Ishikawa (cell line): ENCODE measurements around the gene ZBTB7C.

ENCODE experiments used
- CEBPB ChIP-seq: IDR thresholded peaks from 2 replicates; pipeline ENCODE4 v1.6.1; 2012
- EGR1 ChIP-seq: IDR thresholded peaks from 2 replicates; pipeline ENCODE4 v1.6.1; 2012
- EP300 ChIP-seq: IDR thresholded peaks from 2 replicates; pipeline ENCODE4 v1.6.1; 2012; ENCODE audit warnings: borderline replicate concordance
- FOXM1 ChIP-seq: IDR thresholded peaks from 2 replicates; pipeline ENCODE4 v1.6.1; 2012; ENCODE audit warnings: low read depth, borderline replicate concordance
- NFIC ChIP-seq: IDR thresholded peaks from 2 replicates; pipeline ENCODE4 v1.6.1; 2012
- TAF1 ChIP-seq: IDR thresholded peaks from 2 replicates; pipeline ENCODE4 v1.6.1; 2012; ENCODE audit warnings: low read depth, mild to moderate bottlenecking
- TCF12 ChIP-seq: IDR thresholded peaks from 2 replicates; pipeline ENCODE4 v1.6.1; 2012; ENCODE audit warnings: low read depth
- TEAD4 ChIP-seq: IDR thresholded peaks from 2 replicates; pipeline ENCODE4 v1.6.1; 2012
- YY1 ChIP-seq: IDR thresholded peaks from 2 replicates; pipeline ENCODE4 v1.6.1; 2012; ENCODE audit warnings: low read depth
- TF ChIP-seq, protein P1 (sequence below): IDR thresholded peaks from 2 replicates; pipeline ENCODE4 v1.6.1; 2012
- TF ChIP-seq, protein P2 (sequence below): IDR thresholded peaks from 2 replicates; pipeline ENCODE4 v1.6.1; 2012; ENCODE audit warnings: low read depth, mild to moderate bottlenecking

GRCh38 chr18:48168861-48169260 lies 240.3 kb downstream of the ZBTB7C start:
- TF ChIP-seq CEBPB = no peak
- no peak for TF ChIP-seq EGR1
- TF ChIP-seq TEAD4 = no peak
- TF ChIP-seq EP300 = no peak
- TF ChIP-seq, protein P1, sequence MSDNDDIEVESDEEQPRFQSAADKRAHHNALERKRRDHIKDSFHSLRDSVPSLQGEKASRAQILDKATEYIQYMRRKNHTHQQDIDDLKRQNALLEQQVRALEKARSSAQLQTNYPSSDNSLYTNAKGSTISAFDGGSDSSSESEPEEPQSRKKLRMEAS = no peak
- TF ChIP-seq NFIC = no peak
- TF ChIP-seq YY1 = no peak
- TF ChIP-seq TCF12 = no peak
- TF ChIP-seq TAF1 = no peak
- no peak for TF ChIP-seq FOXM1
- TF ChIP-seq, protein P2, sequence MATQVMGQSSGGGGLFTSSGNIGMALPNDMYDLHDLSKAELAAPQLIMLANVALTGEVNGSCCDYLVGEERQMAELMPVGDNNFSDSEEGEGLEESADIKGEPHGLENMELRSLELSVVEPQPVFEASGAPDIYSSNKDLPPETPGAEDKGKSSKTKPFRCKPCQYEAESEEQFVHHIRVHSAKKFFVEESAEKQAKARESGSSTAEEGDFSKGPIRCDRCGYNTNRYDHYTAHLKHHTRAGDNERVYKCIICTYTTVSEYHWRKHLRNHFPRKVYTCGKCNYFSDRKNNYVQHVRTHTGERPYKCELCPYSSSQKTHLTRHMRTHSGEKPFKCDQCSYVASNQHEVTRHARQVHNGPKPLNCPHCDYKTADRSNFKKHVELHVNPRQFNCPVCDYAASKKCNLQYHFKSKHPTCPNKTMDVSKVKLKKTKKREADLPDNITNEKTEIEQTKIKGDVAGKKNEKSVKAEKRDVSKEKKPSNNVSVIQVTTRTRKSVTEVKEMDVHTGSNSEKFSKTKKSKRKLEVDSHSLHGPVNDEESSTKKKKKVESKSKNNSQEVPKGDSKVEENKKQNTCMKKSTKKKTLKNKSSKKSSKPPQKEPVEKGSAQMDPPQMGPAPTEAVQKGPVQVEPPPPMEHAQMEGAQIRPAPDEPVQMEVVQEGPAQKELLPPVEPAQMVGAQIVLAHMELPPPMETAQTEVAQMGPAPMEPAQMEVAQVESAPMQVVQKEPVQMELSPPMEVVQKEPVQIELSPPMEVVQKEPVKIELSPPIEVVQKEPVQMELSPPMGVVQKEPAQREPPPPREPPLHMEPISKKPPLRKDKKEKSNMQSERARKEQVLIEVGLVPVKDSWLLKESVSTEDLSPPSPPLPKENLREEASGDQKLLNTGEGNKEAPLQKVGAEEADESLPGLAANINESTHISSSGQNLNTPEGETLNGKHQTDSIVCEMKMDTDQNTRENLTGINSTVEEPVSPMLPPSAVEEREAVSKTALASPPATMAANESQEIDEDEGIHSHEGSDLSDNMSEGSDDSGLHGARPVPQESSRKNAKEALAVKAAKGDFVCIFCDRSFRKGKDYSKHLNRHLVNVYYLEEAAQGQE = no peak
